OCI-LY1 (cell line): ENCODE data around the gene CPSF3.

Source experiments
- EZH2 ChIP-seq: fragments of 200-600 bp; sonication (generic), shearing (Covaris generic); IDR thresholded peaks from 2 replicates; pipeline ENCODE4 v1.8.0; 2017; ENCODE audit warnings: borderline replicate concordance, mixed run types, mild to moderate bottlenecking, antibody characterized with exemption, low read length, moderate library complexity, mixed read lengths
- TF ChIP-seq, protein P1 (sequence below): fragments of 200-600 bp; sonication (generic), shearing (Covaris generic); IDR thresholded peaks from 2 replicates; pipeline ENCODE4 v1.5.1; 2017; ENCODE audit warnings: mild to moderate bottlenecking, antibody characterized with exemption, low read length, moderate library complexity, mixed read lengths

DNA sequence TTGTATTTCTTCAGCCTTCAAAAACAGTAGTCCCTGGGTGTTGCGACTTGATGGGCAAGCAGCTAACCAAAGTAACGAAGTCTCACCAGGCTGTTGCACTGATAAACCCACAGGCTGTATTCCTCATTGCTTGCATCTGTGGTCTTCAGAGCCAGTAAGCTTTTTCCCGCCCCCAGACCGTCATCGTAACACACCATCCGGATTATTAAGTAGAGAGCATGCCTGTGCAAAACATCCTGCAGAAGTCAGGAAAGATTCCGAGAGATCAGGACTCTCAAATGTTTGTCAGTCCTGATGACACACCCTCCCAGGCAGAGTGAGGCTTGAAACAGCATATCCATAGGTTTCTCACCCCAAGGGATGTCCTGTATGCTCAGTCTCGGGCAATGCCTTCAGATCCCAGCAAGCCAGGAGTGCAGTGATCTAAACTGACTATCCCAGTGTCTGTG is 16.1 kb upstream of the CPSF3 start:
- TF ChIP-seq, protein P1, sequence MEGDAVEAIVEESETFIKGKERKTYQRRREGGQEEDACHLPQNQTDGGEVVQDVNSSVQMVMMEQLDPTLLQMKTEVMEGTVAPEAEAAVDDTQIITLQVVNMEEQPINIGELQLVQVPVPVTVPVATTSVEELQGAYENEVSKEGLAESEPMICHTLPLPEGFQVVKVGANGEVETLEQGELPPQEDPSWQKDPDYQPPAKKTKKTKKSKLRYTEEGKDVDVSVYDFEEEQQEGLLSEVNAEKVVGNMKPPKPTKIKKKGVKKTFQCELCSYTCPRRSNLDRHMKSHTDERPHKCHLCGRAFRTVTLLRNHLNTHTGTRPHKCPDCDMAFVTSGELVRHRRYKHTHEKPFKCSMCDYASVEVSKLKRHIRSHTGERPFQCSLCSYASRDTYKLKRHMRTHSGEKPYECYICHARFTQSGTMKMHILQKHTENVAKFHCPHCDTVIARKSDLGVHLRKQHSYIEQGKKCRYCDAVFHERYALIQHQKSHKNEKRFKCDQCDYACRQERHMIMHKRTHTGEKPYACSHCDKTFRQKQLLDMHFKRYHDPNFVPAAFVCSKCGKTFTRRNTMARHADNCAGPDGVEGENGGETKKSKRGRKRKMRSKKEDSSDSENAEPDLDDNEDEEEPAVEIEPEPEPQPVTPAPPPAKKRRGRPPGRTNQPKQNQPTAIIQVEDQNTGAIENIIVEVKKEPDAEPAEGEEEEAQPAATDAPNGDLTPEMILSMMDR = no peak
- TF ChIP-seq EZH2 = no peak
